Activated T-cell treated with anti-CD3 and anti-CD28 coated beads, Interleukin-2, amount 50 U/mL, for 4 hours (primary cell): ENCODE results near the gene DPPA5. TPM values are rescaled to one million over a fixed set of nuclear protein-coding genes. Genes with fewer than 3 reads are reported as not detected.
"Not testable (repeated sequence)": the region's sequence is repeated elsewhere in the genome, so short reads cannot be mapped to it uniquely, and the experiment has no call there.

Experiments
- ATAC-seq, 2 donors: fragments of 200-7000 bp; cut with Tn5 transposase; one replicate each; pipeline ENCODE4 v1.10.0; 2021
- DNase-seq: peaks from one replicate; pipeline ENCODE4 v3.0.0-alpha.2; 2020
- H3K27me3 Mint-ChIP-seq: one replicate; pipeline ENCODE4 v1.8.0; 2021; ENCODE audit warnings: low read depth, mixed read lengths
- H3K36me3 Mint-ChIP-seq: one replicate; pipeline ENCODE4 v1.8.0; 2022; ENCODE audit warnings: mixed read lengths; ENCODE audit not compliant: insufficient read depth
- H3K4me1 Mint-ChIP-seq: one replicate; pipeline ENCODE4 v1.8.0; 2021; ENCODE audit warnings: low read depth, mixed read lengths
- H3K4me3 Mint-ChIP-seq: one replicate; pipeline ENCODE4 v1.8.0; 2021; ENCODE audit warnings: mild to moderate bottlenecking, moderate library complexity, mixed read lengths
- H3K9me3 Mint-ChIP-seq: one replicate; pipeline ENCODE4 v1.8.0; 2021; ENCODE audit warnings: mixed read lengths
- total RNA-seq, 3 donors: library from RNA; stranded (reverse); gene quantifications; one replicate each; pipeline ENCODE4 v1.2.1, GENCODE V29; 2021

Gene DPPA5
- total RNA-seq: not detected

- H3K4me3 Mint-ChIP-seq: no peak within 1 kb of the TSS
- no peaks in the 10 kb centered on the region for H3K36me3 Mint-ChIP-seq
- no peaks in the 10 kb centered on the region for H3K4me1 Mint-ChIP-seq
- H3K27me3 Mint-ChIP-seq: peaks cover 25% of the 10 kb centered on the region
- ATAC-seq (no peak), DNase-seq (no peak)
- H3K9me3 Mint-ChIP-seq: no peaks in the 10 kb centered on the region
Measured at GRCh38 chr6:73353636-73354593, at the start of gene DPPA5. DPPA5 (minus strand) TSS chr6:73354276; CDS start chr6:73354225, 51 bp downstream.

GRCh38 chr6:73400656-73401055 is 46.6 kb upstream of the DPPA5 start:
- H3K36me3 Mint-ChIP-seq: no peaks in the 10 kb centered on the region
- no peaks in the 10 kb centered on the region for H3K27me3 Mint-ChIP-seq
- no peak overlapping the region for H3K4me3 Mint-ChIP-seq
- no peaks in the 10 kb centered on the region for H3K4me1 Mint-ChIP-seq
- no peak for ATAC-seq
- no peaks in the 10 kb centered on the region for H3K9me3 Mint-ChIP-seq
- no peak for DNase-seq

GRCh38 chr6:73395875-73396274 is 41.8 kb upstream of the DPPA5 start:
- no peaks in the 10 kb centered on the region for H3K27me3 Mint-ChIP-seq
- H3K4me1 Mint-ChIP-seq: peaks cover 12% of the 10 kb centered on the region
- no peak for DNase-seq
- H3K36me3 Mint-ChIP-seq: no peaks in the 10 kb centered on the region
- no peak overlapping the region for H3K4me3 Mint-ChIP-seq
- no peaks in the 10 kb centered on the region for H3K9me3 Mint-ChIP-seq
- ATAC-seq: no peak

DNA sequence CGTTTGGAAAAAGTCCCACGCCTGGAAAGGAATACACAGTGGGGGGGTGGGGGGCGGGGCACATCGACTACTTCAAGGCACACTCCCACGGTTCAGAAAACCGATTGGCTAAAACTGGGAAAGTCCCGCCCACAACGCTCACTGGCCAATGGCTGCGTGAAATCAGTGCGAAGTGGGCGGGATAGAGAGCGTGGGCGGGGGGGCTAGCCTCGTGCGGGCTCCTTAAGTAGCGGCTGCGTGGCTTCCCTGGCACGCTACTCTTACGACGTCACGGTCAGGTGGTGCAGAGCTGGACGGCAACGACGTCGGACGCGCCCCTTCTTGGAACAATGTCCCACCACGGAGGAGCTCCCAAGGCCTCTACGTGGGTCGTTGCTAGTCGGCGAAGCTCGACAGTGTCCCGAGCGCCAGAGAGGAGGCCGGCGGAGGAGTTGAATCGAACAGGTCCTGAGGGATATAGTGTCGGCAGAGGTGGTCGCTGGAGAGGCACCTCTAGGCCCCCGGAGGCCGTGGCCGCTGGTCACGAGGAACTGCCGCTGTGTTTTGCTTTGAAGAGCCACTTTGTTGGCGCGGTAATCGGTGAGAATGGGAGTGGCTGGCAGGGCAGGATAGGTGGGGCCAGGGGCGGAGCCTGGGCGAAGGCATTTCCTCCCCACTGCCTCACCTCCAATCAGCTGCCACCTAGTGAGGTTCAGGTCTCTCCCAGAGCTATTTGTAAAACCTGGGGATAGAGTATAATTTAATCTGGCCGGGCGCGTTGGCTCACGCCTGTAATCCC is 40.7 kb upstream of the DPPA5 start, which contains the start of gene DDX43:
DDX43 (plus strand) TSS at position 252 of the 778 bp plus-strand sequence; CDS start at position 330, 78 bp downstream.
- H3K9me3 Mint-ChIP-seq: no peaks in the 10 kb centered on the region
- DNase-seq (no peak), ATAC-seq (peak in 1 of 2 donors; percentile 86)
- peaks cover 14% of the 10 kb centered on the region for H3K4me1 Mint-ChIP-seq
- no peaks in the 10 kb centered on the region for H3K27me3 Mint-ChIP-seq
- peak within 1 kb of the TSS; percentile 72 for H3K4me3 Mint-ChIP-seq
- no peaks in the 10 kb centered on the region for H3K36me3 Mint-ChIP-seq

GRCh38 chr6:73393278-73393677 is 39.2 kb upstream of the DPPA5 start:
- no peak for ATAC-seq
- peaks cover 20% of the 10 kb centered on the region for H3K4me1 Mint-ChIP-seq
- DNase-seq: no peak
- no peak overlapping the region for H3K4me3 Mint-ChIP-seq
- H3K9me3 Mint-ChIP-seq: no peaks in the 10 kb centered on the region
- H3K36me3 Mint-ChIP-seq: no peaks in the 10 kb centered on the region
- H3K27me3 Mint-ChIP-seq: no peaks in the 10 kb centered on the region

DNA sequence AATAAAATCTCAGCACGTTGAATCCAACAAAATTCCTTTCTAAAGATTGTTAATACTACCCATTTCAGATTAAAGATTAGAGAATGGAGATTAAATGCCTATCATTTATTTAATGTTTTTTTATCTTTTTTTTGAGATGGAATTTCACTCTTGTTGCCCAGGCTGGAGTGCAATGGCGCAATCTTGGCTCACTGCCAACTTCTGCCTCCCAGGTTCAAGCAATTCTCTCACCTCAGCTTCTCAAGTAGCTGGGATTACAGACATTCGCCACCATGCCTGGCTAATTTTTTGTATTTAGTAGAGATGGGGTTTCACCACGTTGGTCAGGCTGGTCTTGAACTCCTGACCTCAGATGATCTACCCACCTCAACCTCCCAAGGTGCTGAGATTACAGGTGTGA is 38.1 kb upstream of the DPPA5 start:
- H3K4me3 Mint-ChIP-seq, H3K9me3 Mint-ChIP-seq, DNase-seq, ATAC-seq, H3K27me3 Mint-ChIP-seq, H3K36me3 Mint-ChIP-seq: not testable (repeated sequence)
- peaks cover 20% of the 10 kb centered on the region for H3K4me1 Mint-ChIP-seq

GRCh38 chr6:73391675-73392074 is 37.6 kb upstream of the DPPA5 start:
- no peak for DNase-seq
- ATAC-seq: no peak
- Mint-ChIP-seq H3K9me3 (no peaks in the 10 kb centered on the region), H3K4me1 (peaks cover 20% of the 10 kb centered on the region), H3K27me3 (peaks cover 2% of the 10 kb centered on the region), H3K36me3 (no peaks in the 10 kb centered on the region), H3K4me3 (no peak overlapping the region)

GRCh38 chr6:73389854-73390253 is 35.8 kb upstream of the DPPA5 start:
- ATAC-seq (no peak), DNase-seq (no peak)
- Mint-ChIP-seq H3K4me3 (no peak overlapping the region), H3K27me3 (peaks cover 2% of the 10 kb centered on the region), H3K4me1 (peaks cover 19% of the 10 kb centered on the region), H3K36me3 (no peaks in the 10 kb centered on the region), H3K9me3 (no peaks in the 10 kb centered on the region)

GRCh38 chr6:73388800-73389512 is 34.9 kb upstream of the DPPA5 start:
- no peaks in the 10 kb centered on the region for H3K9me3 Mint-ChIP-seq
- no peaks in the 10 kb centered on the region for H3K36me3 Mint-ChIP-seq
- H3K27me3 Mint-ChIP-seq: peaks cover 2% of the 10 kb centered on the region
- peak; percentile 37 for DNase-seq
- peaks cover 19% of the 10 kb centered on the region for H3K4me1 Mint-ChIP-seq
- peak overlapping the region; percentile 81 for H3K4me3 Mint-ChIP-seq
- peak; percentile 82 to 90 for ATAC-seq

GRCh38 chr6:73388433-73388799 is 34.3 kb upstream of the DPPA5 start:
- Mint-ChIP-seq H3K27me3 (peaks cover 2% of the 10 kb centered on the region), H3K4me1 (peaks cover 19% of the 10 kb centered on the region), H3K36me3 (no peaks in the 10 kb centered on the region), H3K4me3 (peak overlapping the region; percentile 81), H3K9me3 (no peaks in the 10 kb centered on the region)
- DNase-seq (no peak), ATAC-seq (peak; percentile 20 to 24)

- ATAC-seq (no peak), DNase-seq (no peak)
- Mint-ChIP-seq H3K27me3 (no peaks in the 10 kb centered on the region), H3K4me3 (no peak overlapping the region), H3K36me3 (no peaks in the 10 kb centered on the region), H3K4me1 (no peaks in the 10 kb centered on the region), H3K9me3 (no peaks in the 10 kb centered on the region)
Measured at GRCh38 chr6:73382462-73383113, 28.5 kb upstream of the DPPA5 start.

DNA sequence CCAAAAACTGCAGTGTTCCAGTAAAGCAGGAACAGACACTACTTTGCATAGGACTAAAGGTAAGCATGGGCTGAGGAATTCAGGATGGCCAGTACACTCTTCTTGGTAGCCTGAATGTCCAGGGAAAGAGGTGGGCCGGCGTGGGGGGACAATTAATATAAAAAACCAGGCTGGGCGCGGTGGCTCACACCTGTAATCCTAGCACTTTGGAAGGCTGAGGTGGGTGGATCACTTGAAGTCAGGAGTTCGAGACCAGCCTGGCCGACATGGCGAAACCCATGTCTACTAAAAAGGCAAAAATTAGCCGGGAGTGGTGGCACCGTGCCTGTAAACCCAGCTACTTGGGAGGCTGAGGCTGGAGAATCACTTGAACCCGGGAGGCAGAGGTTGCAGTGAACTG is 27.5 kb upstream of the DPPA5 start:
- not testable (repeated sequence) for H3K36me3 Mint-ChIP-seq, H3K4me3 Mint-ChIP-seq, ATAC-seq, H3K9me3 Mint-ChIP-seq, H3K4me1 Mint-ChIP-seq, DNase-seq, H3K27me3 Mint-ChIP-seq

DNA sequence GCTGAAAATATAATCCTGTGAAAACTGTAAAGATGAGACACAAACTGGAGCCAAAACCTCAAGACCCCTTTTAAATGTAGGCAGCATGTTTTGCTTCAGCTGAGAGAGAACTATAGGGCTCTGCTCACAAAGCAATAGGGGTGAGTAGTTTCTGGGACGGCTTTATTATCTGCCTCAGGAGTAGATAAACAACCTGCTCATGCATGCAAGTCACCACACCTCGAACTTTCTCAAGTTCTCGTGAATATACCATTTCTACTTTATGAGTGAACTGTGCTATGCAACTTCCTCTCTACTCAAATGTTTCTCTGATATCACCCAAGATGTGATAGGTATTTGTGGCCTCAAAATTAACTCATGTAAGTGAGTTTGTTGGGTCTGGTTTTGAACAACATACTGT is 23.1 kb upstream of the DPPA5 start:
- Mint-ChIP-seq H3K36me3 (peaks cover 1% of the 10 kb centered on the region), H3K9me3 (peaks cover 4% of the 10 kb centered on the region), H3K27me3 (no peaks in the 10 kb centered on the region), H3K4me1 (no peaks in the 10 kb centered on the region), H3K4me3 (no peak overlapping the region)
- ATAC-seq (no peak), DNase-seq (no peak)

- no peak for ATAC-seq
Measured at GRCh38 chr6:73375216-73375615, 21.1 kb upstream of the DPPA5 start.

More at GRCh38 chr6:73375216-73375615, 21.1 kb upstream of the DPPA5 start:
- H3K27me3 Mint-ChIP-seq: no peaks in the 10 kb centered on the region
- H3K9me3 Mint-ChIP-seq: peaks cover 4% of the 10 kb centered on the region
- peaks cover 1% of the 10 kb centered on the region for H3K36me3 Mint-ChIP-seq
- H3K4me1 Mint-ChIP-seq: no peaks in the 10 kb centered on the region
- no peak for DNase-seq
- no peak overlapping the region for H3K4me3 Mint-ChIP-seq
